ENCODE results near the gene CREBBP. TPM values are rescaled to one million over a fixed set of nuclear protein-coding genes. Genes with fewer than 3 reads are reported as not detected.

The CREBBP gene
- polyA plus RNA-seq, 1 experiment = 9.8 TPM

DNA sequence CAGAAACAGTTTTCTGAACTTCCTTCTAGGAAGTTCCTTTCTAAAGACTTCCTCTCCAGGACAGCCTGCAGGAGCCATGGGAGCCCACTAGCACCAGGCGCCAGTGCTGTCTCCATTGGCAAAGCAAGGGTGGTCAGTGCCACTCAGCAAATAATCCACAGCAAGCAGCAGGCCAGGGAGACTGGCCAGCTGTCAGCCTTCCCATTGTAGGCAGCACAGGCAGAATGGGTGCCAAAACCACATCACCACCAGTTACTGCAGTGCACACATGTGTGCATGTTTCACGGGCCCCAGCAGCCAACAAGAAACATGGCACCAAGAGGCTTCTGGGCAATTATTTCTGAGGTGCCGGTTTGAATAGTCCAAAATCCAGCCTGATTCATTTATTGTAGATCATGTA is 199.3 kb downstream of the CREBBP start:
- DNase-seq (ENCODE audit: low read depth, low spot score) = no peak
- Histone ChIP-seq H3K27me3 (ENCODE audit: control insufficient read depth, insufficient read depth, low read length) (no peaks in the 10 kb centered on the region), H3K27ac (ENCODE audit: low read depth, low read length) (no peak overlapping the region), H3K4me3 (ENCODE audit: low read depth, low read length) (no peak overlapping the region), H3K9me3 (ENCODE audit: control insufficient read depth, insufficient read depth, low read length) (no peaks in the 10 kb centered on the region)
- ChIA-PET CTCF (interaction anchor here (0.8 to 2.4 kb wide), 3 partner anchors 9 to 25 kb away, joined by 3 to 19 read pairs (median 3); no protein-coding TSS in a partner anchor), POLR2A (no interaction called here)
- TF ChIP-seq, protein P1, sequence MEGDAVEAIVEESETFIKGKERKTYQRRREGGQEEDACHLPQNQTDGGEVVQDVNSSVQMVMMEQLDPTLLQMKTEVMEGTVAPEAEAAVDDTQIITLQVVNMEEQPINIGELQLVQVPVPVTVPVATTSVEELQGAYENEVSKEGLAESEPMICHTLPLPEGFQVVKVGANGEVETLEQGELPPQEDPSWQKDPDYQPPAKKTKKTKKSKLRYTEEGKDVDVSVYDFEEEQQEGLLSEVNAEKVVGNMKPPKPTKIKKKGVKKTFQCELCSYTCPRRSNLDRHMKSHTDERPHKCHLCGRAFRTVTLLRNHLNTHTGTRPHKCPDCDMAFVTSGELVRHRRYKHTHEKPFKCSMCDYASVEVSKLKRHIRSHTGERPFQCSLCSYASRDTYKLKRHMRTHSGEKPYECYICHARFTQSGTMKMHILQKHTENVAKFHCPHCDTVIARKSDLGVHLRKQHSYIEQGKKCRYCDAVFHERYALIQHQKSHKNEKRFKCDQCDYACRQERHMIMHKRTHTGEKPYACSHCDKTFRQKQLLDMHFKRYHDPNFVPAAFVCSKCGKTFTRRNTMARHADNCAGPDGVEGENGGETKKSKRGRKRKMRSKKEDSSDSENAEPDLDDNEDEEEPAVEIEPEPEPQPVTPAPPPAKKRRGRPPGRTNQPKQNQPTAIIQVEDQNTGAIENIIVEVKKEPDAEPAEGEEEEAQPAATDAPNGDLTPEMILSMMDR (IDR thresholded peaks at IDR 0.05; ENCODE audit: low read depth, low read length) = no peak

DNA sequence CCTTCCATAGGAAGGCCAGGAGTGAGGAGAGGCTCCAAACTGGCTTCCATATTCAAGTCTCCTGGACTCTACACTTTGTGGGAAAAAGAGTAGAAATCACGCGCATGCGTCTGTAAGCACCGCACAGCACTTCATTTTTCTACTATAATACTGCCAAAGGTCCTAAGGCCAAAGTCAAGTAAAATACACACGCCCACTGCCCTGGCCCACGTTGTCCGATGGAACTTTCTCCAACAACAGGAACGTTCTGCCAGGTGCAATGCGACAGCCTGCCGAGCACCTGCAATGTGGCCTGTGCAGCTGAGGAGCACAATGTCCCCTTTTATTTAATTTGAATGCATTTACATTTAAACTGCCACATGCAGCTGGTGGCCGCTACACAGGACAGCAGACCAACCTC is 202.5 kb downstream of the CREBBP start:
- no peaks in the 10 kb centered on the region for H3K27me3 ChIP-seq (ENCODE audit: control insufficient read depth, insufficient read depth, low read length)
- ChIA-PET CTCF (interaction anchor here (1.4 kb wide), 1 partner anchor 12 kb away, joined by 4 read pairs; no protein-coding TSS in a partner anchor), POLR2A (no interaction called here)
- no peak overlapping the region for H3K27ac ChIP-seq (ENCODE audit: low read depth, low read length)
- TF ChIP-seq, protein P1 (IDR thresholded peaks at IDR 0.05; ENCODE audit: low read depth, low read length) = no peak
- no peak overlapping the region for H3K4me3 ChIP-seq (ENCODE audit: low read depth, low read length)
- H3K9me3 ChIP-seq (ENCODE audit: control insufficient read depth, insufficient read depth, low read length) = no peaks in the 10 kb centered on the region; the same call in 1 of the 2 replicates
- DNase-seq (ENCODE audit: low read depth, low spot score) = no peak

DNA sequence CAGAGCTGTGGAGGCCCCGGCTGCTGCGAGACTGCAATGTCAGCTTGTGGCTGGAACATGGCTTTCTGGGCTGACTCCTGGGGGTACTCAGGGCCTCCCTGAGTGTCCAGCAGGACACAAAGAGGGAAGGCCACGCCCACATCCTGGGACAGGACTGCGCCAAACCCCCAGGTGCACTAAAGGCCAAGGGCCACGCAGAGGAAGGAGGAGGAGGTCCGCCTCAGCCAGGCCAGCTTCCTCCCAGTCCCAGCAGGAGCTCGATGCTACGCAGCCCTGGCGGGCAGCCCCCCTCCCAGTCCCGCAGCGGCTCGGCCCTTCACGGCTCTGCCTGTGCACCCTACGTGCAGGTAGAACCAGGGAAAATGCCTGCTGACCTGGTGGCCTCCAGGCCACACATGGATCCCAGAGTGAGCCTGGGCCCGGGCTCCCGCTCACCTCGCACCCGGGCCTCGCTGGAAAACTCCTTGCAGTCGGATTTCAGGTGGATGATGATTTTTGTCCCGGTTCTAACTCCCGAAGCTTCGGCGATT is 204.8 kb downstream of the CREBBP start:
- TF ChIP-seq, protein P1 (IDR thresholded peaks at IDR 0.05; ENCODE audit: low read depth, low read length) = no peak
- H3K27ac ChIP-seq (ENCODE audit: low read depth, low read length) = no peak overlapping the region
- CTCF ChIA-PET = interaction anchor here (0.8 kb wide), 1 partner anchor 14 kb away, joined by 3 read pairs; no protein-coding TSS in a partner anchor
- POLR2A ChIA-PET = no interaction called here
- no peak for DNase-seq (ENCODE audit: low read depth, low spot score)
- H3K4me3 ChIP-seq (ENCODE audit: low read depth, low read length) = no peak overlapping the region
- H3K27me3 ChIP-seq (ENCODE audit: control insufficient read depth, insufficient read depth, low read length) = no peaks in the 10 kb centered on the region
- H3K9me3 ChIP-seq (ENCODE audit: control insufficient read depth, insufficient read depth, low read length) = peaks cover 2% of the 10 kb centered on the region; the same call in 1 of the 2 replicates

Other genes starting within 250 kb of the CREBBP start
- gene DNASE1, start 226.0 kb downstream of the CREBBP start, polyA plus RNA-seq (2011; rRNA removed) = 8.0 and 9.3 TPM in 2 replicates
- 83.9 and 119 TPM in 2 replicates for gene TRAP1, start 163.2 kb downstream of the CREBBP start, polyA plus RNA-seq (2011; rRNA removed)
- 16.0 and 16.1 TPM in 2 replicates for gene ADCY9, start 235.7 kb upstream of the CREBBP start, polyA plus RNA-seq (2011; rRNA removed)